HG02870 (cell line): Measurements from ENCODE around the gene ME3.

Experiments used
- ATAC-seq: cut with Tn5 transposase; IDR thresholded peaks from one replicate; pipeline ENCODE4 v1.9.1; 2021; ENCODE audit warnings: mild to moderate bottlenecking, moderate library complexity; ENCODE audit not compliant: unreplicated experiment

ME3 gene

GRCh38 chr11:86468169-86468568, 204.2 kb downstream of the ME3 start:
- ATAC-seq = no peak

GRCh38 chr11:86464509-86465221, 207.8 kb downstream of the ME3 start:
- no peak for ATAC-seq

- no peak for ATAC-seq
Measured at GRCh38 chr11:86463955-86464354, 208.5 kb downstream of the ME3 start.

- no peak for ATAC-seq
Measured at GRCh38 chr11:86463120-86463519, 209.3 kb downstream of the ME3 start.

- no peak for ATAC-seq
Measured at GRCh38 chr11:86461892-86462291, 210.5 kb downstream of the ME3 start.

GRCh38 chr11:86460461-86461385, 211.7 kb downstream of the ME3 start:
- ATAC-seq = no peak

- no peak for ATAC-seq
Measured at GRCh38 chr11:86459682-86460460, 212.5 kb downstream of the ME3 start.

- no peak for ATAC-seq
Measured at GRCh38 chr11:86459002-86459385, 213.4 kb downstream of the ME3 start.

GRCh38 chr11:86458294-86459001, 214.0 kb downstream of the ME3 start:
- no peak for ATAC-seq

GRCh38 chr11:86456075-86456939, 216.1 kb downstream of the ME3 start:
- peak; percentile 73 for ATAC-seq

GRCh38 chr11:86453290-86454030, 219.0 kb downstream of the ME3 start:
- ATAC-seq = no peak

GRCh38 chr11:86449993-86450629, 222.3 kb downstream of the ME3 start:
- ATAC-seq = no peak

- no peak for ATAC-seq
Measured at GRCh38 chr11:86447763-86448480, 224.5 kb downstream of the ME3 start.

- no peak for ATAC-seq
Measured at GRCh38 chr11:86446924-86447285, 225.5 kb downstream of the ME3 start.

GRCh38 chr11:86446163-86446923, 226.1 kb downstream of the ME3 start:
- ATAC-seq = no peak

- ATAC-seq = peak; percentile 42
Measured at GRCh38 chr11:86444981-86445380, 227.4 kb downstream of the ME3 start.

GRCh38 chr11:86443415-86443814, 229.0 kb downstream of the ME3 start:
- ATAC-seq = no peak
